GM20431 (cell line): ENCODE results near the gene FSTL4.

Experiments
- in situ Hi-C: fragments of 300-500 bp; cut with MseI, MboI; formaldehyde crosslinking; loops from one replicate; pipeline ENCODE4 v1.15.0; 2020; ENCODE audit warnings: low sequenced_read_pairs; ENCODE audit not compliant: unreplicated experiment

Gene FSTL4

DNA sequence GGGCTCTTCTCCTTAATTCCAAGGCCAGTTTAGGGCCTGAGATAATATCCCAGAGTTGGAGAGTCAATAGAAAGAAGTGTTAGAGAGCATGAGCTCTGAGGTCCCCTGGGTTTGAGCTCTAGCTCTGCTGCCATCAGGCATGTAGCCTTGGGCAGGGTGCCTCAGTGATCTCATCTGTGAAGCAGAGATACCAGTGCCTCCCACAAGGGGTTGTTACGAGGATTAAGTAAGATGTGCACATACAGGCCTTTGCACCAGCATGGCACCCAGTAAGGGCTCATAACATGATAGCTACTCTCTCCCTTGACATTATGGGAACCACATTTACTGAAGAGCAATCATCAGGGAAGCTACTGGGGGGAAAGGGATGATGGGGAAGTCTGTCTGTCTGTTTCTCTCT, 294.8 kb downstream of the FSTL4 start:
- in situ Hi-C loops, result no loop called here

DNA sequence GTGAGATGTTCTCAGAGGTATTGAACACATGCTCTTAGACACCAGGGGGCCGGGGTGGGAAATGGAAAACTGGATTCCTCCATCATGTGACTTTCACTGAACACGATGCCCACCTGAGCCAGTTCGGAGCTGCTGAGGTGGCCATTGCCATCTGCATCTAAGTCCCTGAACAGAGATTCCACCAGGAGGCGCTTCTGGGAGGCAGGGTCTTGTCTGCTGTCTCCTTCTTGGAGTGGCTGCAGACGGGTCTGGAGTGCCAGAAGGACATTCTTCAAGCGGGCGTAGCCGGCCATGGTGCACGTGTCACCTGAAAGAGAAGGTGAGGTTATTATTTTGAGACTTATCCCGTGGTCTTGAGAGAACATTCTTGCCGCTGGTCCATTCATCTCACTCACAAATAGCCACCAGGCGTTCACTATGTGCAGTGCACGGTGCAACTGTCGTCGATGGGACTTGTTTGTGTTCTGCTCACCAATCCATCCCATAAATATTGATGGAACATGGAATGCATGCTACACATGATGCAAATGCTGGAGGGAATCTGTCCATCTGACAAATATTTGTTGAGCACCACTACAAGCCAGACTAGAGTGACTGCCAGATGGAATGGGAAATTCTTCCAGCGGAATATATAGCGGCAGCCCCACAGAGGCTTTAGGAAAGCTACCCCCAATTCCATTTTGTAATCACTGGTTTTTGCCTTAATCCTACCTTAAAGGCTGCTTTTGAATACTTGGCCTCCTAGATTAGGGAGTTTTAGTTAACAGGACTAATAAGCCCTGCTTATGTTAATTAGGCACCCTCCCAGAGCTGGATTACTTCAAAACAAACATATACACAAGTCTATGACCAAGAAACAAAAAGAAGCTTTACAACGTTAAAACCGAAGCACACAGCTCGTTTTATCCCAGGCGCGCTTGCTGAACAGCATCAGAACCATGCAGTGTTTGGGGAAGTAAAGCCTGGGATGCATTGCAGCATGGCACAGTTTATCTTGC, 295.7 kb downstream of the FSTL4 start:
- in situ Hi-C loops, result no loop called here

DNA sequence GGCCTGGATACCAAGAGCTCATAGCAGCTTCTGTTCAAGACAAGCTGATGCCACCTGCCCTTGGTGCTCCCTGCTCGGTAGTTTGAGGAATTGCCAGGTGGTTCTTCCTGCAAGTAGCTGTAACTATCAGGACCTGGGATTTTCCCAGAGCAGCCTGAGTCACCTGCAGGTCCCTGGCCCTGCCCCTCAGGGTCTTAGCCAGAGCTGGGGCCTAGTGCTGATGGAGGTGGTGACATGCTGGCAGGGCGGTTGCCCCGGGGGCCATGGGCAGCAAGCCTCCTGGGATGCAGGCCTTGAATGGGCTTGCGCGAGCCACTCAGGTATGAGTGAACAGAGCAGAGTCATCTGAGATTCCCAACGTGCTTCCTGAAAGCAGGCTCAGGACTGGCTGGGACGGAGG, 298.3 kb downstream of the FSTL4 start:
- in situ Hi-C loops, result no loop called here

DNA sequence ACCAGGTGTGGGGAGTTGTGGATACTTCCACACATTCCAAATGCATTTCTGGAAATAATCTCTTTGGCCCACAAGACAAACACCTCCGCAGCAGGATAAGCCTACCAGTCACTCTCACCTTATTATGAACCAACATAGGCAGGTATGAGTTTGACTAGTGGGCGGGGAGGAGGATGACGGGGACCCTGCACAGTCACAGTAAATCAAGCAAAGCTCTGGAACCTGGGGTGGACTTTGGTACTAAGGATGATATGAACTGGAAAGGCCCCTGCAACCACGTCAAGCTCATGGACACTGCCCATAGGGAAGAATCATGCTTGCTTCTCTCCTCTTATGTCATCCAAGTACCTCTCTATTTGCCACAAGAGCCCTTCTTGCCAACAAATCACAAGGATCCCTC, 301.2 kb downstream of the FSTL4 start:
- in situ Hi-C loops, result no loop called here

DNA sequence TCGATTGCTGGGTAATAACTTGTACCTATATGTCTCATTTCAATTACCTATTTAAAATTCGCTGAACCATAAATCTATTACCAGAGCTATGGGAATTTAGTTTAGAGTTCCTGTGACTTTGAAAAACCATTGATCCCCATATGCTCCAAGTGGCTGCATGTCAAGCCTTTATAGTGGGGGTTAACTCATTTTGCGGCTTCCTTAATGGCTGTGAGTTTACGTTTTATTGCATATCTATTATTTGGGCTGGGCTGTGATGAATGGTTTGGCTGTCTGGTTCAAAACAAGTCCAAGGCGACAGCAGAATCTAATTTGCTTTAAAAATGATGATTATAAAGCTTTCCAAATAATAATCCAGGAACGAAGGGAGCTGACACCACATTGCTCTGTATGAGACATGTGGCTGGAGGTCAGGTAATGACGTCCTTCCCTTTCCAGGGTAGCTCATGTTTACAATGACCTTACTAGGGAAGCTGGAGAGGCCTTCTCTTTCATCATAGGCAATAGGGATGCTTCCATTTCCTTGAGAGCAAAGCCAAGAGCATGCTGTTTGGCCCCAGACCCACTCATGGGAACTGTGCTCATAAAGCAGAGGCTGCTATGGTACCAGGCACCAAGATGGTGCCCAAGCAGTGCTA, 302.2 kb downstream of the FSTL4 start:
- in situ Hi-C loops, result no loop called here

DNA sequence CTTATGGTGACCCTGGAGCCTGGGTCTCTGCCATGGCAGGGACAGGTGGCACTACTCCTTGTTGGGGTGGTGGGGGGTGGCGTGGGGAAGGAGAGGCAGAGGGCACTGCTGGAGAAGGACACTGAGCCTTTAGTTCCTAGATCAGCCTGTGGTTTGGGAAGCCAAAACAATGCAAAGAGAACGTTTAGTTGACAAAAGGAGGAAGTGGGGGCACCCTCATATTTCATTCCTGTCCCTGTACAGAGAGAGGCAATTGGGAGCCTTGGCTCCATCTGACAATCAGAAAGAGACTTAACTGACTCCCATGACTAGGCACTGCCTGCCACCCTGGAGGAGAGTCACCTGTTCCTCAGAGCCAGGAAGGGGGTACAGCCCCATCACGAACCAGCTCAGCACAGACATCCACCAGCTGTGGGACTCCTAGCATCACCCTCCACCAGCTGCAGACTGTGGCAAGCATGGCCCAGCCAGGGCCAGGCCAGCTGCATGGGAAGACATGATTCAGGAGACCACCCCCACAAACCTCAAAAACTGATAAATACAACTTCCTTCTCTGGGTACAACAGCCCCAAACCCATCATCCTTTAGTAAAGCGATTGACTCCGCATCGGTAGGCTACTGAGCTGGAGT, 303.1 kb downstream of the FSTL4 start:
- in situ Hi-C loops, result no loop called here

DNA sequence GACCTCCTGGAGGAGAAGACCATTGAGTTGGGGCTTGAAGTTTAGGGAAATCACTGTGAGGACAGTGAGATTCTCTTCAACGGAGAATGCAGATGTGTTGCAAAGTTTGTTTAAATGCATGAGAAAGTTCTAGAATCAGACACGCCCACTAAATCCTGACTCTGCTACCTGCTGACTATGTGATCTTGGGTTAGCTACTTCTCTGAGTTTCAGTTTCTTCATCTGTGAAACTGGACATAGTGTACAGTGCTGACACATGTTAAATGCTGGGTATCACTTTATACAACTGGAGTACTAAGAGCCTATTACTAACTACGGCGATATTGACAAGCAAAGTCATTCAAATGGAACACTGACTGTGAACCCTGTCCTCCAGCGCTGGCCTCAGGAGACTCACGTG, 305.1 kb downstream of the FSTL4 start:
- in situ Hi-C loops, result no loop called here

DNA sequence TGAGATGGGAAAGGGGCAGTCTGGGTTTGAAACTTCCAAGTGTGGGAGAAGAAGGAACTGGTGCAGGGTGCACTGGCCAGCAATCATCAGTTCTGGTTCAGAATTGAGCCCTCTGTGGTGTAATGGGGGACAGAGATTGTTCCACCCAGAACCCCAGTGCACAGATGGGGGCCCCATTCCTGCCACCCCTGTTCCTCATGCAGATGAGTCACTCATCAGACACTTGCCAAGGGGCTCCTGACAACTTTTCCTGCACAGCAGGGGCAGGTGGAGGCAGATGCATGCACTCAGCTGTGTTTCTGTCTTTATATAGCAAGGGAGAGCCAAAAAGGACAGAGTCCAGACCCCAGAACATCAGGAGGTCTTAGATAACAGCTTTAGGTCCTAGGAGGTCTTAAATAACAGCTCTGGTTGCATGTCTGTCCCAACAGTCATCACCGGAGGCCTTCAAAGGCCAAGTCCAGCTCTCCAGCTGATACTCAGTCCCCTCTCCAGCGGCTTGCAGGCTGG, 307.6 kb downstream of the FSTL4 start:
- in situ Hi-C loops, result no loop called here

DNA sequence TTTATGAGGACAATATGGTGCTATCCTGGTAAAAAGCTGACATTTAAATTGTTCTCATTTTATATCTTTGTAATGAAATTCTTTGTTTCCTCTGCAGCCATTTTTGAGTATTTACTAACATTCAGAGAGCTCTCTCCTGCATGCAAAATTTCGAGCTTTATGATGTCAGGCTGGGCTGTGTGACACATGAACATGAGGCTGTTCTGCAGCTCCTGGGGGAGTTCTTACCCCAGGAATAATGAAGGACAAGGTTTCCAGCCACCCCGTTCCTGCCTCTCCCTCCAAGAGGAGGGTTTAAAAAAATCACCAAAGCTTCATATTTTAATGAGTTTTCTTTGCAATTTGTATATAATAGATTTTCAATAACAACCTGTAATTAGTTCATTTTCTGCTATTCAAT, 308.2 kb downstream of the FSTL4 start:
- in situ Hi-C loops, result no loop called here

DNA sequence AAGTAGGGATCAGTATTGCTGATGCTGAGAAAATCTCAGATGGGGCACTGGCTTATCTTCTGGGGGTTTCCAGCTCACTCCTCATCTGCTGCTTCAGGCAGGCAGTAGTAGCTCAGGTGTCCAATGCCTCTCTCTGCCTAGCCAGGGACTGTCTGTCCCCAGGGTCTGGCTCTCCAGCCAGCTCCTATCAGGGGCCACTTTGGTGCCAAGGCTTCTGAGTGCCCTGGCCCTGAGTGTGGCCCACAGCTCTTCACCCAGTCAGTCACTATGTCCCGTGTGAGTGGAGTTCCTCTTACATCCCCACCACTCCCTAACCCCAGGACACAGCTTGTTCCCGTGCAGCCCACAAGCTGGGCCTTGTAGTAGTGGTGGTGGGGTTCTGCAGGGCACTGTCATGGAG, 309.0 kb downstream of the FSTL4 start:
- in situ Hi-C loops, result no loop called here

DNA sequence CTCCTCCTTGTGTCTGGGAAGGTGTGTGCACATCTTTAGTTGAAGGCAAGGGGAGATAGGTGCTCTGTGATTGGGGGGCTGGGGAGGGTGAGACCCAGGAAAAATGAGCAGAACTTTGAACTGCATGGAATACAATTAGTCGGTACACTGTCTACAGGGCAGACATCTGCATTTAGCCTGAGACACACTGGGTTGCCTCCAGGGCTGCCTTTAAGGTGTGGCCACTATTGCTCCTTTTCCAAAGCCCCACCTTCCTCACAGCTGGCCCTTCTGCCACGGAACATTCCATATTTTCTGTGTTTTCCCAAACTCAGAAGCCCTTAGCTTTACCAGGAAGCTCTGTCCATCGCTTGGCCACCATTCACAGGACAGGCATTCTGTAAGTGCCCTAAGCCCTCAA, 312.6 kb downstream of the FSTL4 start:
- in situ Hi-C loops, result no loop called here

DNA sequence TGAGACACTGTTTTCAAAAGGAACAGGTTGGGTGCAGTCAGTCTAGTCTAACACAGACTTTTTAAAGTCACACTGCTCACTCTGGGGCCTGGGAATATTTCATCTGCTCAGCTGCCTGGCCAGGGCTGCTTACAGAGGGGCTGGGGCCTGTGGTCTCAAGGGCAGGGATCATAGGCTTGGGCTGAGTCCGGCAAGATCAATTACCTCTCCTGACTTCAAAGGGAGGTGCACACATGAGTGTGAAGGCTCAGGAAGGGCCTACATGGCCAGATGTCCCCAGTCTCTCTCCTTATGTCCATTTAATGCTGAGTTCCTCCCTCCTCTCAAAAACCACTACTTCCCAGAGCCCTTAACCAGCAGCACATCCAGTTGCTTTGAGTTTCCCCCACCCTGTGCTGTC, 313.3 kb downstream of the FSTL4 start:
- in situ Hi-C loops, result no loop called here

DNA sequence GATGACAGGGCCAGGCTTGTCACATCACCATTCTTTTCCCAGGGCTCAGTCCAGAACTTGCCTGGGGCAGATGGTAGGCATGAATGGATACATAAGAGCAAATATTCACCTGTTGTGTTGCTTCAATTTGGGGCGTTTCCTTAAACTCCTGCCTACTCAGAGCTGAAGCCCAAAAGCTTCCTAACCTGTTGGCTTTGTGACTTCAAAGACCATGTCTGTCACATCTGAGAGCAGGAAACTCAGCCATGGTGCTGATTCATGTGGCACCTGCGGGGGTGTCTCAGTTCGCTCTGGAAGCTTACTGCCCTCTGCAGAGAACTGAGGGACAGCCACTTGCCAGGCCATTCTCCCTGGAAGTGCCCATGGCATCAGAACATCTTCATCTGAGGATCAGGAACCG, 313.9 kb downstream of the FSTL4 start:
- in situ Hi-C loops, result no loop called here

DNA sequence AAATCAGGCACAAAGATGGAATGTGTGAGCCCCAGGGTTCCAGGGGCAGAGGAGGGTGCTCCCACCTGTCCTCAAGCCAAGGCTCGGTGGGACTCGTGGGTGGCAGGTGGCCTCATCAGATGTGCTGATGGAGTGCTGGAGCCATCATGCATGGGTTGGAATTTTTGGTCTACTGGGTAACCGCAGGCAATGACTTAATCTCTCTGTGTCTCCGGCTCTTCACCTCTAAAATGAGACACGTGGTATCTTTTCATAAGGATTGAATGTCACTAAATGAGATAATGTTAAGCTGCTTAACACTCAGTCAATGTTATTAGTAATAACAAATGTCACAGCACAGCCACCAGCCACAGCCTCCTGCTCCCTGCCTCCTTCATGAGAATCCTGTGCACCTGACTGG, 315.0 kb downstream of the FSTL4 start:
- in situ Hi-C loops, result no loop called here

DNA sequence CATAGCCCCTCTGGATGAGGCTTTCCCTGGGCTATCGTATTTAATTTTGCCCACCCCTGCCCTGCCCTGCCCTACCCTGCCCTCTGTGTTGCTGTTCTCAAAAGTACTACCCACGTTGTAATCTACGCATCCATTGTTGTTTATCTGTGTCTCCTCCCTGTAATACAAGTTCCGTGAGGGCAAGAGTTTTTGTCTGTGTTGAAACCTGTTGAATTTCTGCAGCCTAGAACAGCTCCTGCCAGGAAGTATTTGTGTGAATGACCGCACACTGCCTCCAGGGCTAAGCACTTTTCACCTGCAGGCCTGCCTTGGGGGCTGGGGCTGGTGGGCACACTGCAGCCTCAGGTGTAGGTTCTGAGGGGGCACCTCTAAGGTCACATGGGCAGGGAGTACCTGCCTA, 315.7 kb downstream of the FSTL4 start:
- in situ Hi-C loops, result no loop called here

DNA sequence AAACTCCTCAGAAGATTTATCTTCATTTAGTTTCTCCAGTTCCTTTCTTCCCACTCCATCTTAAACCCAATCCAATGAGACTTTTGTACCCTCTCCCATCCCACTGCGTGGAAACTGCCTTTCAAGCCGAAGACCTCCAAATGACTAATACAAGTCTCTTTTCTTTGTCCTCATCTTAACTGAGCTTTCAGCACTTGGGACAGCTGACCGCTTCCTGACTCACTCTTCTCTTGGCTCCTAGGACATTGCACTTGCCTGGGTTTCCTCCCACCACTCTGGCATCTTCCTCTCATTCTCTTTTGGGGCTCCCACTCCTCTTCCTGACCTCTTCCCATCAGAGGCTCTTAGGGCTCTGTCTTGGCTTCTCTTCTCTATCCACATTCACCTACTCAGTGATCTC, 316.8 kb downstream of the FSTL4 start:
- in situ Hi-C loops, result no loop called here

DNA sequence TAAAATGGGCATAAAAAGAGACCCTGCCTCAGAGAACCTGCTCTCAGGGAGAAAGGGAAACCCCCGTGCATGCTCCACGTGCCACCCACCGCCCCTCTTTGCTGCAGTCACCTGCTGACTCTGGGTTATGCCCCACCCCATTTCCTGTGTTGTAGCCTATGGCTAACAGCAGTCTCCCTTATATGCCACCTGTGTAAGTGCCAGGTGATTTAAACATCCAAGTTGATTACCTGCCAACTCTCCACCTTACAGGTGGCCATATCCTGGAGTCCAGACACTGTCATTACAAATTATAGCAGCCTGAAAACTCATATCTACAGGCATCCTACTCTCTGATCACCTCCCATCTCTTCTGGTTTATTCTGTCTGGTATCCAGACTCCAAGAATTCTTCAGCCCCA, 318.0 kb downstream of the FSTL4 start:
- in situ Hi-C loops, result no loop called here

DNA sequence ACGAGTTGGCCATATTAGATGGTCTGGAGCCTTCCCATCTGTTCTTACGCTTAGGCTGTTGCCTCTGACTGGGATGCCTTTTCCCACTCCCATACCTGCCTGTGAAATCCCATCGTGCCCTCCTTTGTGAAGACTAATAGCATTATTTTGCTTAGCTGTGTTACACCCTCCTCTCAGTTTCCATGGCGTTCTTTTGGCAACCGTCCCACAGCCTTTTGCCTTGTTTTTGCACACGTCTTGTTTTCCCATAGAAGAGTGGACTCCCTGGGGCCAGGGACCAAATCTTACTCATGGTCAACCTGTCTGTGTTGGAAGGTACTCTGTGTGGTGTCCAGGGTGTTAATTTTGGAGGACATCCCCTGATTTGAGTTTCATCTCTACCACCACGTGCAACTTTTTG, 318.4 kb downstream of the FSTL4 start:
- in situ Hi-C loops, result no loop called here

DNA sequence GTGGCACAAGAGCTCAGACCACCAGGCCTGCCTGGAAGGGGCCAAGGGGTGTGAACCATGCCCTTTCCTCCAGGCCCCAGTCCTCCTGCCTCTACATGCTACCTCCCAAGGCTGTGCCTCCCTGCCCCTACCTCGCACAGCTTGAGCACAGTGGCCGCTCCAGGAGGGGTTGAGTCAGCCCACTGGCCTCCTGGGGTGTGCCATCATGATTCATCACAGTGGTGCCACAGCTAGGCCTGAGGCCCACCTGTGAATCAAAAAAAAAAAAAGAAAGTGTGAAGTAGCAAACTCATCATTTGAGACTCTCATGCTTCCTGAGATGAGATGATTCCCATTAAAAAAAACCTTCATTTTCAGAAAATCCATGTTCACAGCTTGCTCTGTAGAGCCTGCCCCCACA, 320.0 kb downstream of the FSTL4 start:
- in situ Hi-C loops, result no loop called here

DNA sequence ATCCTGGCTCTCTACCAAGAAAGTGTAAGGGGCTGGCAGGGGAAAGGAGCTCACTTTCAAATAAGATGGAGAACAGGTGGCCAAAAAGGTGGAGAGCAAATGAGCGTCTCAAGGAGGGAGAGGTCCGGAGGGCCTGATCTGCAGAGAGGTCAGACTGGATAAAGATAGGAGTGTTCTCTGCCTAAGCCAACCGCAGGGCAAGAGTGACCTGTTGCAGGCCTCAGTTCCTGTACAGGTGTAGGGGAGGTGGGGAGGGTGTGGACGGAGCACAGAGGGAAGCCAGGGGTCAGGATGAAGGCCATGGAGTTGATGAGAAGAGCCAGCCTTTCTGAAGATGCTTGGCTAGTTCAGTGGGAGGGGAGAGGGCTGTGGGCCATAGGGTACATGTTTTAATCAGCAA, 320.8 kb downstream of the FSTL4 start:
- in situ Hi-C loops, result no loop called here

DNA sequence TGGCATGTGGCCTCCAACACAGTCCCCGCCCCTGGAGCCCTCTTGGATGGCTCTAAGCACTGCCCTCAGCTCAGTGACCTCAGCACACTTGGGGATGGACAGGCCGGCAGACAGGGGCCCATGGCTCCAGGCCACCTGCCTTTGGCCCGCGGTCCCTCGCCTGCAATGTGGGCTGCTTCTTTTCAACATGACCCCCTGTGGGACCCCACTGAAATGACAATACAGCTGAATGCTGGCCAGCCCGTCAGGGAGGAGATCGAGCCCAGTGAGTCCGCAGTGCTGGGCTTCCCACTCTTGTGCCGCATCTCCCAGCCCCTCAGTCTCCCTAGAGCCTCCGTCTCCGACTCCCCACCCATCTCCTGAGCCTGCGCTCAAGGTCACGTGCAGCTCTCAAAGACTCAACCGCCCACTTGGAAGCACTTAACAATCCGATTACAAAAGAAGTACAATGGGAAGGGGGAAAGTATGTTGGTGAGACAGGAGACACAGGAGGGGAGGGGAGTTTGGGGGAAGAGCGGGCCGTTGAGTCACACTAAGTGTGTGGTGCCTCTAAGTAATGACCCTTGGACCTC, 321.6 kb downstream of the FSTL4 start:
- in situ Hi-C loops, result no loop called here
